Measurements from ENCODE around the gene RPL31. TPM values are rescaled to one million over a fixed set of nuclear protein-coding genes. Genes with fewer than 3 reads are reported as not detected.

The RPL31 gene
- total RNA-seq, 3 donors from 2014 or later = 1,654 to 2,512 (median 1,741) TPM

- H3K27me3 ChIP-seq = no peaks in the 10 kb centered on the region
- TF ChIP-seq POLR2A (IDR thresholded peaks at IDR 0.05) (no peak), POLR2AphosphoS5 (IDR thresholded peaks at IDR 0.05) (no peak), CTCF (IDR thresholded peaks at IDR 0.05) (no peak)
These were observed 23.5 kb downstream of the RPL31 start for GRCh38 chr2:101025561-101025960.

DNA sequence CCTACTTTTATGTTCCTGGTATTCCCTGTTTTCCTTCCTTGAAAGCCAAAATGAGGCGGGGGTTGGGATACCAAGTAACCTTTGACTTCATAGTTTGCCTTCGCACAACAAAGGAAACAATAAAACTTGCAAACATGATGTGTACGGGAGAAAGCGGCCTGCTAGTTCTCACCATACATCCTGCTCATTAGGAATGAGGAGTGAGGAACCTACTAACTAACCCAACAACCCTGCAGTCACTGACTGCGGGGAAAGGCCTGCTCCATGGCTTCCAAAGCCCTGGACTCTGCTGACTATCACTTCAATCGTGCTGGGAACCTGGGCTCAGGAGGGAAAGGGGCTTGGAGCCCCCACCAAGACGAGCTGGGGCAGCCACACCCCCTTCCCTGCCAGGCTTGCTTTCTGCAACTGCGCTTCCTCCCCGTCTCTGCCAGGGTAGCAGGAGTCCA, 24.2 kb downstream of the RPL31 start:
- no peaks in the 10 kb centered on the region for H3K36me3 ChIP-seq
- intact Hi-C loops (cut with DNase I; ENCODE audit: low total_unique reads) = no loop called here
- TF ChIP-seq CTCF (IDR thresholded peaks at IDR 0.05) (no peak), POLR2A (IDR thresholded peaks at IDR 0.05) (no peak), POLR2AphosphoS5 (IDR thresholded peaks at IDR 0.05) (no peak)
- H3K27ac ChIP-seq = no peak overlapping the region
- H3K4me1 ChIP-seq = no peaks in the 10 kb centered on the region
- no peaks in the 10 kb centered on the region for H3K27me3 ChIP-seq
- no peak overlapping the region for H3K4me3 ChIP-seq
- DNase-seq (ENCODE audit: low spot score in 2 of 2) = no peak
- no peaks in the 10 kb centered on the region for H3K9me3 ChIP-seq

More at GRCh38 chr2:101025561-101025960, 23.5 kb downstream of the RPL31 start:
- H3K4me3 ChIP-seq = no peak overlapping the region
- H3K4me1 ChIP-seq = no peaks in the 10 kb centered on the region
- no peaks in the 10 kb centered on the region for H3K9me3 ChIP-seq
- no peak for DNase-seq (ENCODE audit: low spot score in 2 of 2)
- H3K36me3 ChIP-seq = no peaks in the 10 kb centered on the region
- no peak overlapping the region for H3K27ac ChIP-seq
- intact Hi-C loops (cut with DNase I; ENCODE audit: low total_unique reads) = no loop called here

DNA sequence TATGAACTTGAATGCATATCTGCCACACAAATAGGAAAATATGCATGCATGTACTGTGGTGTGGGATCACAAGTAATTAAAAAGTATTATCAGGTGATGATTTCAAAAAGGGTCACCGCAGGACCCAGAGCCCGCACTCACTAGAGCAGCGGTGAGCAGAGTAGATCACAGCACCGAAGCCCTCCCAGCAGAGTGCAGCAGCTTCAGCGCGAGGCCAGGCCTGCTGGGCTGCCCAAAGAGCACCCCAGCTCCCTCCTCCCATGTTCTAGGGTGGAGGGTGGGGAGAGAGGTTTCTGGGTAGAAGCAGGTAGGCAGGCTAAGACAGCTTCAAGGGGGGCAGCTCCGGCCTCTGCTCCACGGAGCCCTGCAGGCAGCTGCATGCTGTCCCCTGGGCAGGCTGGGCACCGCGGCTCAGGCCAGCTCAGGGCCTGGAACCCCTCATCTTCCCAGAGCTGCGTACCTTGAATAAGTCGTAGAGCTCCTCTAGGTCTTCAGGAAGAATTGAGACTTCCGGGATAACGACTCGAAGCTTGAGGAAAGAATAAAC, 24.9 kb downstream of the RPL31 start:
- Histone ChIP-seq H3K36me3 (no peaks in the 10 kb centered on the region), H3K4me3 (no peak overlapping the region), H3K9me3 (no peaks in the 10 kb centered on the region), H3K27me3 (no peaks in the 10 kb centered on the region), H3K4me1 (no peaks in the 10 kb centered on the region), H3K27ac (no peak overlapping the region)
- intact Hi-C loops (cut with DNase I; ENCODE audit: low total_unique reads) = no loop called here
- DNase-seq (ENCODE audit: low spot score in 2 of 2) = no peak
- no peak for TF ChIP-seq CTCF (IDR thresholded peaks at IDR 0.05)
- TF ChIP-seq POLR2AphosphoS5 (IDR thresholded peaks at IDR 0.05) = no peak
- no peak for TF ChIP-seq POLR2A (IDR thresholded peaks at IDR 0.05)

GRCh38 chr2:101027852-101028251, 25.8 kb downstream of the RPL31 start:
- no peak for DNase-seq (ENCODE audit: low spot score in 2 of 2)
- intact Hi-C loops (cut with DNase I; ENCODE audit: low total_unique reads) = no loop called here
- no peak overlapping the region for H3K4me3 ChIP-seq
- no peaks in the 10 kb centered on the region for H3K9me3 ChIP-seq
- H3K27ac ChIP-seq = no peak overlapping the region
- H3K4me1 ChIP-seq = no peaks in the 10 kb centered on the region
- TF ChIP-seq CTCF (IDR thresholded peaks at IDR 0.05) (no peak), POLR2A (IDR thresholded peaks at IDR 0.05) (no peak), POLR2AphosphoS5 (IDR thresholded peaks at IDR 0.05) (no peak)
- H3K36me3 ChIP-seq = no peaks in the 10 kb centered on the region
- H3K27me3 ChIP-seq = no peaks in the 10 kb centered on the region

- Histone ChIP-seq H3K27me3 (no peaks in the 10 kb centered on the region), H3K4me1 (no peaks in the 10 kb centered on the region), H3K4me3 (no peak overlapping the region), H3K27ac (no peak overlapping the region), H3K36me3 (peaks cover 6% of the 10 kb centered on the region), H3K9me3 (no peaks in the 10 kb centered on the region)
- TF ChIP-seq POLR2A (IDR thresholded peaks at IDR 0.05) (no peak), CTCF (IDR thresholded peaks at IDR 0.05) (no peak), POLR2AphosphoS5 (IDR thresholded peaks at IDR 0.05) (no peak)
- intact Hi-C loops (cut with DNase I; ENCODE audit: low total_unique reads) = no loop called here
- no peak for DNase-seq (ENCODE audit: low spot score in 2 of 2)
These were observed 28.9 kb downstream of the RPL31 start for GRCh38 chr2:101030866-101031554.

All from breast epithelium (tissue), 4 donors.